Measurements from ENCODE around the gene CAMK2B. TPM values are rescaled to one million over a fixed set of nuclear protein-coding genes. Genes with fewer than 3 reads are reported as not detected.

Gene CAMK2B
- total RNA-seq, 1 experiment from 2014 or later = not detected

DNA sequence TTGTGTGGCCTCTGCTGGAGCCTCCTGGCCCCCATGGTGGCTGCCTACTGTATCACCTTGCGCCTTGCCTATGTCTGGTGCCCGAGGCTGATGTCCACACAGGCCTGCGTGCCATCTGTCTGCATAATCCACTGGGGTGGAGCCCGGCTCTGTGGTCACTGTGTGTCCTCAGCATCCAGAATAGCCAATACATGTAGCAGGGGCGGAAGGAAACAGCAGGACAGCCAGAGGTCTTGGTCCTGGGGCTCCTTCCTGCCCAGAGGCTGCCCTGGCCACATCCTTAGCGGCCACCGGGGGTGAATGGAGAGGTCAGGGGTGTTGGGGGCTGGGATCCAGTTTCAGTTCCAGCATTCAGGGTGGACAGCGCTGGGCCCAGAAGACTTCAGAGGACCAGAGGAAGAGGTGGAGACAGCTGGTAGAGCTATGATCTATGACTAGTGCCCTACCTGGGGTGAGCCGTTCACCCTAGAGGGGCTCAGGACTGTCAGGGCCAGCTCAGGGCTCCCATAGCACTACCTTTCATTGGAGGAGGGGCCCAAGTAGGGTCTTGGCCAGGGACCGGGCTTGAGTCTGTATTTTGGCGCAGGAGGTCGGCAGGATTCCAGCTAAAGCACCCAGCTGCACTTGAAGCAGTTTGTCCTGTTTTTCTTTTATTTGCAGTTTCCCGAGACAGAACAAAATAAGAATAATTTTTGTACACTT is 108.7 kb downstream of the CAMK2B start:
- TF ChIP-seq, protein P1, sequence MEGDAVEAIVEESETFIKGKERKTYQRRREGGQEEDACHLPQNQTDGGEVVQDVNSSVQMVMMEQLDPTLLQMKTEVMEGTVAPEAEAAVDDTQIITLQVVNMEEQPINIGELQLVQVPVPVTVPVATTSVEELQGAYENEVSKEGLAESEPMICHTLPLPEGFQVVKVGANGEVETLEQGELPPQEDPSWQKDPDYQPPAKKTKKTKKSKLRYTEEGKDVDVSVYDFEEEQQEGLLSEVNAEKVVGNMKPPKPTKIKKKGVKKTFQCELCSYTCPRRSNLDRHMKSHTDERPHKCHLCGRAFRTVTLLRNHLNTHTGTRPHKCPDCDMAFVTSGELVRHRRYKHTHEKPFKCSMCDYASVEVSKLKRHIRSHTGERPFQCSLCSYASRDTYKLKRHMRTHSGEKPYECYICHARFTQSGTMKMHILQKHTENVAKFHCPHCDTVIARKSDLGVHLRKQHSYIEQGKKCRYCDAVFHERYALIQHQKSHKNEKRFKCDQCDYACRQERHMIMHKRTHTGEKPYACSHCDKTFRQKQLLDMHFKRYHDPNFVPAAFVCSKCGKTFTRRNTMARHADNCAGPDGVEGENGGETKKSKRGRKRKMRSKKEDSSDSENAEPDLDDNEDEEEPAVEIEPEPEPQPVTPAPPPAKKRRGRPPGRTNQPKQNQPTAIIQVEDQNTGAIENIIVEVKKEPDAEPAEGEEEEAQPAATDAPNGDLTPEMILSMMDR (IDR thresholded peaks at IDR 0.05; ENCODE audit: insufficient read depth in 1 of 2, low read depth in 1 of 2, low read length in 1 of 2, severe bottlenecking in 1 of 2, unreplicated experiment in 1 of 2) = no peak
- no peaks in the 10 kb centered on the region for H3K27me3 Mint-ChIP-seq (ENCODE audit: insufficient read depth, unreplicated experiment)
- intact Hi-C loops (cut with micrococcal nuclease; ENCODE audit: unreplicated experiment) = no loop called here
- no TSS peak for BruUV-seq (replicated peaks)
- H3K4me3 Mint-ChIP-seq (ENCODE audit: unreplicated experiment) = no peak overlapping the region
- Histone ChIP-seq H3K9me3 (no peaks in the 10 kb centered on the region), H3K4me3 (ENCODE audit: low read depth, low read length) (no peak overlapping the region), H3K27me3 (replicated peaks; ENCODE audit: control insufficient read depth, insufficient read depth, low read length) (no peaks in the 10 kb centered on the region), H3K36me3 (ENCODE audit: control insufficient read depth, insufficient read depth, low read length) (no peaks in the 10 kb centered on the region; the same call in 1 of the 2 replicates), H3K4me1 (no peaks in the 10 kb centered on the region)
- H3K36me3 Mint-ChIP-seq (ENCODE audit: insufficient read depth, unreplicated experiment) = peaks cover 19% of the 10 kb centered on the region
- no peaks in the 10 kb centered on the region for H3K4me1 Mint-ChIP-seq (ENCODE audit: low read depth, unreplicated experiment)
- no peak overlapping the region for H3K27ac Mint-ChIP-seq (ENCODE audit: unreplicated experiment)
- no peaks in the 10 kb centered on the region for H3K9me3 Mint-ChIP-seq (ENCODE audit: unreplicated experiment)
- ChIA-PET POLR2A (interaction anchor here (0.6 kb wide), 1 partner anchor 81 kb away, joined by 5 read pairs; no protein-coding TSS in a partner anchor), CTCF (interaction anchor here (1.3 kb wide), 1 partner anchor 24 kb away, joined by 3 read pairs; no protein-coding TSS in a partner anchor)
- peak in 1 of 2 experiments; percentile 19 for DNase-seq

GRCh38 chr7:44216019-44216418 is 109.4 kb downstream of the CAMK2B start:
- TF ChIP-seq, protein P1 (IDR thresholded peaks at IDR 0.05; ENCODE audit: insufficient read depth in 1 of 2, low read depth in 1 of 2, low read length in 1 of 2, severe bottlenecking in 1 of 2, unreplicated experiment in 1 of 2) = no peak
- no TSS peak for BruUV-seq (replicated peaks)
- intact Hi-C loops (cut with micrococcal nuclease; ENCODE audit: unreplicated experiment) = no loop called here
- no peak overlapping the region for H3K4me3 ChIP-seq (ENCODE audit: low read depth, low read length)
- H3K9me3 Mint-ChIP-seq (ENCODE audit: unreplicated experiment) = no peaks in the 10 kb centered on the region
- H3K4me1 ChIP-seq = no peaks in the 10 kb centered on the region
- no peak overlapping the region for H3K27ac Mint-ChIP-seq (ENCODE audit: unreplicated experiment)
- H3K36me3 Mint-ChIP-seq (ENCODE audit: insufficient read depth, unreplicated experiment) = peaks cover 24% of the 10 kb centered on the region
- no peak overlapping the region for H3K4me3 Mint-ChIP-seq (ENCODE audit: unreplicated experiment)
- CTCF ChIA-PET = interaction anchor here (1.3 kb wide), 1 partner anchor 25 kb away, joined by 3 read pairs; no protein-coding TSS in a partner anchor
- no peaks in the 10 kb centered on the region; the same call in 1 of the 2 replicates for H3K36me3 ChIP-seq (ENCODE audit: control insufficient read depth, insufficient read depth, low read length)
- H3K27me3 Mint-ChIP-seq (ENCODE audit: insufficient read depth, unreplicated experiment) = no peaks in the 10 kb centered on the region
- no peaks in the 10 kb centered on the region for H3K27me3 ChIP-seq (replicated peaks; ENCODE audit: control insufficient read depth, insufficient read depth, low read length)
- no peaks in the 10 kb centered on the region for H3K9me3 ChIP-seq
- DNase-seq = peak in 1 of 2 experiments; percentile 38
- POLR2A ChIA-PET = no interaction called here
- H3K4me1 Mint-ChIP-seq (ENCODE audit: low read depth, unreplicated experiment) = no peaks in the 10 kb centered on the region

DNA sequence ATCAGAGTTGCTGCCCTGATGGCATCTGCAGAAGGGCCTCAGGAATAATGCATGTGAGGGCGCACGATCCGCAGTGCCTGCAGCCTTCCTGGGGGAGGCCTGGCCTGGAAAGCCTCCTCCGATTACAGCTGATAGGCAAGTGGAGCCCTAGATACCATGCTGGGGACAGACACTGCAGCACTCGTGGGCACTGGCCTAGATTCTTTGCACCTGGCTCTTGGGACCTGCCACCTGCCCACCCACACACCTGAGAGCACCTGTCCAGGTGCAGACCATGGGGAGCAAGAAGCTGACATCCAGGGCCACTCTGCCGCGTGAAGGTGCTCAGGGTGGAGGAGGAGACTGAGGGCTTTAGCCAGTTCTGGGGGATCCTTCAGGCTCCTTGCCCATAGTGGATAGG is 109.9 kb downstream of the CAMK2B start:
- ChIA-PET POLR2A (no interaction called here), CTCF (interaction anchor here (1.3 kb wide), 1 partner anchor 25 kb away, joined by 3 read pairs; no protein-coding TSS in a partner anchor)
- no peaks in the 10 kb centered on the region for H3K9me3 Mint-ChIP-seq (ENCODE audit: unreplicated experiment)
- Histone ChIP-seq H3K4me3 (ENCODE audit: low read depth, low read length) (no peak overlapping the region), H3K4me1 (no peaks in the 10 kb centered on the region), H3K36me3 (ENCODE audit: control insufficient read depth, insufficient read depth, low read length) (no peaks in the 10 kb centered on the region; the same call in 1 of the 2 replicates), H3K27me3 (replicated peaks; ENCODE audit: control insufficient read depth, insufficient read depth, low read length) (no peaks in the 10 kb centered on the region), H3K9me3 (no peaks in the 10 kb centered on the region)
- BruUV-seq (replicated peaks) = no TSS peak
- H3K27ac Mint-ChIP-seq (ENCODE audit: unreplicated experiment) = no peak overlapping the region
- H3K36me3 Mint-ChIP-seq (ENCODE audit: insufficient read depth, unreplicated experiment) = peaks cover 29% of the 10 kb centered on the region
- TF ChIP-seq, protein P1 (IDR thresholded peaks at IDR 0.05; ENCODE audit: insufficient read depth in 1 of 2, low read depth in 1 of 2, low read length in 1 of 2, severe bottlenecking in 1 of 2, unreplicated experiment in 1 of 2) = no peak
- DNase-seq = peak in 1 of 2 experiments; percentile 30
- no peaks in the 10 kb centered on the region for H3K27me3 Mint-ChIP-seq (ENCODE audit: insufficient read depth, unreplicated experiment)
- H3K4me1 Mint-ChIP-seq (ENCODE audit: low read depth, unreplicated experiment) = no peaks in the 10 kb centered on the region
- H3K4me3 Mint-ChIP-seq (ENCODE audit: unreplicated experiment) = no peak overlapping the region
- intact Hi-C loops (cut with micrococcal nuclease; ENCODE audit: unreplicated experiment) = no loop called here

Data from Caco-2 (cell line).